Right ventricle myocardium inferior (tissue), 1 donor: Measurements from ENCODE around the gene PCDHGB5. TPM values are rescaled to one million over a fixed set of nuclear protein-coding genes. Genes with fewer than 3 reads are reported as not detected.
"Not testable (repeated sequence)": the region's sequence is repeated elsewhere in the genome, so short reads cannot be mapped to it uniquely, and the experiment has no call there.

Source experiments
- ATAC-seq: fragments of 200-7000 bp; cut with Tn5 transposase; one replicate; pipeline ENCODE4 v1.9.1; 2020; ENCODE audit warnings: mild to moderate bottlenecking, moderate library complexity
- DNase-seq: peaks from one replicate; pipeline ENCODE4 v3.0.0; 2021; ENCODE audit errors: missing footprints
- intact Hi-C: fragments of 100-400 bp; cut with DNase I; formaldehyde crosslinking; loops from one replicate; pipeline ENCODE4 v1.11.0; 2022
- total RNA-seq: library from RNA; stranded (reverse); fragmentation: NEBNext Ultra II Directional; extraction: Animal tissue kit (Norgen Biotek cat#: 25700); gene quantifications from one replicate; pipeline ENCODE4 v1.2.1, GENCODE V29; 2021
- donor health status: DM: no; HTN: yes; CAD: no; lungs with severe emphysema.

Gene PCDHGB5
- total RNA-seq, 1 donor from 2014 or later, result 6.1 TPM

DNA sequence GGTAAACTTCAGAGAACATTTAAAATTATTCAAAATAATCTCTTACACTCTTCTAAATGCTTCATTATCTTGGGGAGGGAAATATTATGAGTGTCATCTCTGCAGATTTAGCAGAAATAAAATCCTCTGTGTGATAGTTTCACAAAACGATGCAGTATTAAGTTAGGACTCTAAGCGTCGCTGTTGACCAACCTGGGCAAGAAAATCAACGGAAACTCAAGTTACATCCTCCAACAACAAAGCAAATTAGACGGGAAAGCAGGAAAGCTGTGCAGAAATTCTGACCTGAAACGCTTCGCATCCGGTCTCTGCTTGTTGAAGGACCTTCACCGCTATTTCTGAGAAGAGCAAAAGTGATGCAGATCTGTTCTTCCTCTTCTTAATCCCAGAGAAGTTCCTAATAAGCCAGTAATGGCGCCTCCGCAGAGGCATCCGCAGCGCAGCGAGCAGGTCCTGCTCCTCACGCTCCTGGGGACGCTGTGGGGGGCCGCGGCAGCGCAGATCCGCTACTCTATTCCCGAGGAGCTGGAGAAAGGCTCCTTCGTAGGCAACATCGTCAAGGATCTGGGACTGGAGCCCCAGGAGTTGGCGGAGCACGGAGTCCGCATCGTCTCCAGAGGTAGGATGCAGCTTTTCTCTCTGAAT lies 24.0 kb upstream of the PCDHGB5 start, which contains the start of gene PCDHGA6:
PCDHGA6 (plus strand) TSS at position 219 of the 645 bp plus-strand sequence; CDS start at position 412, 193 bp downstream.
- ATAC-seq, result no peak
- no peak for DNase-seq
- intact Hi-C loops, result loop anchor here (5.0 kb wide), 1 partner anchor 39 kb away; the partner anchor contains the start of gene PCDHGA10

DNA sequence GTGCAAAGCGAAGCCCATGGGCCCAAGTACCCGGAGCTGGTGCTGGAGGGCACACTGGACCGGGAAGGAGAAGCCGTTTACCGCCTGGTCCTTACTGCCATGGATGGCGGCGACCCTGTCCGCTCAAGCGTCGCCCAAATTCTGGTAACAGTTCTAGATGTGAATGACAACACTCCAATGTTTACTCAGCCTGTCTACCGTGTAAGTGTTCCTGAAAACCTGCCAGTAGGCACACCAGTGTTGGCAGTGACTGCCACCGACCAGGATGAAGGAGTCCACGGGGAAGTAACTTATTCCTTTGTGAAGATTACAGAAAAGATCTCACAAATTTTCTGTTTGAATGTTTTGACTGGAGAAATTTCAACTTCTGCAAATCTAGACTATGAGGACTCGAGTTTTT lies 23.1 kb upstream of the PCDHGB5 start:
- intact Hi-C loops, result loop anchor here (1.0 to 5.0 kb wide), 2 partner anchors 21 to 38 kb away; partner anchors contain the start of gene PCDHGA10
- DNase-seq (no peak), ATAC-seq (peak; percentile 26)

- DNase-seq, result not testable (repeated sequence)
- intact Hi-C loops, result loop anchor here (1.0 kb wide), 1 partner anchor 20 kb away; no protein-coding TSS in a partner anchor
- peak; percentile 26 for ATAC-seq
Observed at GRCh38 chr5:141375444-141376155, 22.1 kb upstream of the PCDHGB5 start.

DNA sequence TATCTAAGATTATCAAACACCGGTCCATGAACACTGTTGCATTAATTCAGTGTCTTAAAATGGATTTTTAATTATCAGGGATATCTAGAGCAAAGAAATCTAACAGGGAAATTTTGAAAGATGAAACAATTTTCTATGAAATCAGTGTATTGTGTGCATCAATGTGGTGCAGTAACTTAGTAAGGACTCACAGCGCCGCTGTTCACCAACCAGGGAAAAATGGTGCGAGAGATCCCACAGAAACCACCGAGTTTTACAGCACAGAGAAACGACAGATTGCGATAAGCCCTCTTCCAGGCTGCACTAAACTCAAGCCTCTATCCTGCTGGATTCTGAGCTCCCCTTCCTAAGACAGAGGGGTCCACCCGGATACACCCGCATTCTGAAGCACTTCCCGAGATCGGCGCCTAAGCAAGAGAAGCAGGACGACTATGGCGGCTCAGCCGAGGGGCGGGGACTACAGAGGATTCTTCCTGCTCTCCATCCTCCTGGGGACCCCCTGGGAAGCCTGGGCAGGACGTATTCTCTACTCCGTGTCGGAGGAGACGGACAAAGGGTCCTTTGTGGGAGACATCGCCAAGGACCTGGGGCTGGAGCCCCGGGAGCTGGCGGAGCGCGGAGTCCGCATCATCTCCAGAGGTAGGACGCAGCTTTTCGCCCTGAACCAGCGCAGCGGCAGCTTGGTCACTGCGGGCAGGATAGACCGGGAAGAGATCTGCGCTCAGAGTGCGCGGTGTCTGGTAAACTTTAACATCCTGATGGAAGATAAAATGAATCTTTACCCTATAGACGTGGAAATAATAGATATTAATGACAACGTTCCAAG lies 15.1 kb upstream of the PCDHGB5 start, which contains the start of gene PCDHGA7:
PCDHGA7 (plus strand) TSS at position 274 of the 826 bp plus-strand sequence; CDS start at position 432, 158 bp downstream.
- intact Hi-C loops, result no loop called here
- DNase-seq (no peak), ATAC-seq (no peak)

DNA sequence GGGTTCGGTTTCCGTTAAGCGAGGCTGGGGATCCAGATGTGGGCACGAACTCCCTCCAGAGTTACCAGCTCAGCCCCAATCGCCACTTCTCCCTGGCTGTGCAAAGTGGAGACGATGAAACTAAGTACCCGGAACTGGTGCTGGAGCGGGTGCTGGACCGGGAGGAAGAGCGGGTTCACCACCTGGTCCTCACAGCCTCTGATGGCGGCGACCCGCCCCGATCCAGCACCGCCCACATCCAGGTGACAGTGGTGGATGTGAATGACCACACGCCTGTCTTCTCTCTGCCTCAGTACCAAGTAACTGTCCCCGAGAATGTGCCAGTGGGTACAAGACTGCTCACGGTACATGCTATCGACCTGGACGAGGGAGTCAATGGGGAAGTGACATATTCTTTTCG lies 14.4 kb upstream of the PCDHGB5 start:
- ATAC-seq, result no peak
- intact Hi-C loops, result no loop called here
- no peak for DNase-seq

DNA sequence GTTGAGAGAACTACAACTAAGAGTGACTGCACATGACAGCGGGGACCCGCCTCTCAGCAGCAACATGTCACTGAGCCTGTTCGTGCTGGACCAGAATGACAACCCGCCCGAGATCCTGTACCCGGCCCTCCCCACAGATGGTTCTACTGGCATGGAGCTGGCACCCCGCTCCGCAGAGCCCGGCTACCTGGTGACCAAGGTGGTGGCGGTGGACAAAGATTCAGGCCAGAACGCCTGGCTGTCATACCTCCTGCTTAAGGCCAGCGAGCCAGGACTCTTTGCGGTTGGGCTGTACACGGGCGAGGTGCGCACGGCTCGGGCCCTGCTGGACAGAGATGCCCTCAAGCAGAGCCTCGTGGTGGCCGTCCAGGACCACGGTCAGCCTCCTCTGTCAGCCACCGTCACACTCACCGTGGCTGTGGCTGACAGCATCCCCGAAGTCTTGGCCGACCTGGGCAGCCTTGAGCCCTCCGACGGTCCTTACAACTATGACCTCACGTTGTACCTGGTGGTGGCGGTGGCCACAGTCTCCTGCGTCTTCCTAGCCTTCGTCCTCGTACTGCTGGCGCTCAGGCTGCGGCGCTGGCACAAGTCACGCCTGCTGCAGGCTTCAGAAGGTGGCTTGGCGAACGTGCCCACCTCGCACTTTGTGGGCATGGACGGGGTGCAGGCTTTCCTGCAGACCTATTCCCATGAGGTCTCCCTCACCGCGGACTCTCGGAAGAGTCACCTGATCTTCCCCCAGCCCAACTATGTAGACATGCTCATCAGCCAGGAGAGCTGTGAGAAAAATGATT lies 13.1 kb upstream of the PCDHGB5 start:
- intact Hi-C loops, result no loop called here
- ATAC-seq (no peak), DNase-seq (peak; percentile 62)

DNA sequence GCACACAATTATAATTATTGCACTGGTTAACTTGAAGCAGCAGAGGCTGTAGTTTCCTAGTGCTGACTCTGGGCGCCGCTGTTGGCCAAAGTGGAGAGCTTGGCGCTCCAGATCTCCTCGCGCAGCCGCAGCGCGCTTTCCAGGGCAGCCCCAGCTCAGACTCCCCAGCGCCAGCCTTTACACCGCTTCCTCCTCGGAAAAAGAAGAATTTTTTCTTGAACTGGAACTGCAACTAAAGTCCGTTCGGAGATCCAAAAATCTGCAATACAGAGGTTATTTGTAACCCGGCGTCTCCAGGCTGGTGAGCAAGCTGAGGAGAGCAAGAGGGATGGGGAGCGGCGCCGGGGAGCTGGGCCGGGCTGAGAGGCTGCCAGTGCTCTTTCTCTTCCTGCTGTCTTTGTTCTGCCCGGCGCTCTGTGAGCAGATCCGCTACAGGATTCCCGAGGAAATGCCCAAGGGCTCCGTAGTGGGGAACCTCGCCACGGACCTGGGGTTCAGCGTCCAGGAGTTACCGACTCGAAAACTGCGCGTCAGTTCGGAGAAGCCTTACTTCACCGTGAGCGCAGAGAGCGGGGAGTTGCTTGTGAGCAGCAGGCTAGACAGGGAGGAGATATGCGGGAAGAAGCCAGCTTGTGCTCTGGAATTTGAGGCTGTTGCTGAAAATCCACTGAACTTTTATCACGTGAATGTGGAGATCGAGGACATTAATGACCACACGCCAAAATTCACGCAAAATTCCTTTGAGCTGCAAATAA lies 10.0 kb upstream of the PCDHGB5 start, which contains the start of gene PCDHGB4:
PCDHGB4 (plus strand) TSS at position 142 of the 755 bp plus-strand sequence; CDS start at position 329, 187 bp downstream.
- intact Hi-C loops, result not testable (repeated sequence)
- peak; percentile 57 for DNase-seq
- ATAC-seq, result peak; percentile 84

DNA sequence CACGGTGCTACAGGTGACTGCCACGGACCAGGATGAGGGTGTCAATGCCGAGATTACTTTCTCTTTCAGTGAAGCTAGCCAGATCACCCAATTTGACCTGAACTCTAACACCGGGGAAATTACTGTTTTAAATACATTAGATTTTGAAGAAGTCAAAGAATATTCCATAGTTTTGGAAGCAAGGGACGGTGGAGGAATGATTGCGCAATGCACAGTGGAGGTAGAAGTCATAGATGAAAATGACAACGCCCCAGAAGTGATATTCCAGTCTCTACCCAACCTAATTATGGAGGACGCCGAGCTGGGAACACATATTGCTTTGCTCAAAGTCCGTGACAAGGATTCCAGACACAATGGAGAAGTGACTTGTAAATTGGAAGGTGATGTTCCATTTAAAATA lies 9.1 kb upstream of the PCDHGB5 start:
- intact Hi-C loops, result no loop called here
- DNase-seq, result no peak
- no peak for ATAC-seq

DNA sequence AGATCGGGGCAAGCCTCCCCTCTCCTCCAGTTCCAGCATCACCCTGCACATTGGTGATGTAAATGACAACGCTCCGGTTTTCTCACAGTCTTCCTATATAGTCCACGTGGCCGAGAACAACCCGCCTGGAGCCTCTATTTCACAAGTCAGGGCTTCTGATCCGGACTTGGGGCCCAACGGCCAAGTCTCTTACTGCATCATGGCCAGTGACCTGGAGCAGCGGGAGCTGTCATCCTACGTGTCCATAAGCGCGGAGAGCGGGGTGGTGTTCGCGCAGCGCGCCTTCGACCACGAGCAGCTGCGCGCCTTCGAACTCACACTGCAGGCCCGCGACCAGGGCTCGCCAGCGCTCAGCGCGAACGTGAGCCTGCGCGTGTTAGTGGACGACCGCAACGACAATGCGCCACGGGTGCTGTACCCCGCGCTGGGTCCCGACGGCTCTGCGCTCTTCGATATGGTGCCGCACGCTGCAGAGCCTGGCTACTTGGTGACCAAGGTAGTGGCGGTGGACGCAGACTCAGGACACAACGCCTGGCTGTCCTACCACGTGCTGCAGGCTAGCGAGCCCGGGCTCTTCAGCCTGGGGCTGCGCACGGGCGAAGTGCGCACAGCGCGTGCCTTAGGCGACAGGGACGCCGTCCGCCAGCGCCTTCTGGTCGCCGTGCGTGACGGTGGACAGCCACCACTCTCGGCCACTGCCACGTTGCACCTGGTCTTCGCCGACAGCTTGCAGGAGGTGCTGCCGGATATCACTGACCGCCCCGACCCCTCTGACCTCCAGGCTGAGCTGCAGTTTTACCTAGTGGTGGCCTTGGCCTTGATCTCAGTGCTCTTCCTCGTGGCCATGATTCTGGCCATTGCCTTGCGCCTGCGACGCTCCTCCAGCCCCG lies 8.3 kb upstream of the PCDHGB5 start:
- no peak for ATAC-seq
- DNase-seq, result no peak
- intact Hi-C loops, result no loop called here

- ATAC-seq, result no peak
Observed at GRCh38 chr5:141392429-141393198, 5.1 kb upstream of the PCDHGB5 start, which contains the start of gene PCDHGA8. PCDHGA8 (plus strand) TSS chr5:141392633; CDS start chr5:141392814, 181 bp downstream.

GRCh38 chr5:141393267-141393666 lies 4.5 kb upstream of the PCDHGB5 start:
- intact Hi-C loops, result no loop called here
- DNase-seq (no peak), ATAC-seq (no peak)

More at GRCh38 chr5:141392429-141393198, 5.1 kb upstream of the PCDHGB5 start, which contains the start of gene PCDHGA8:
- DNase-seq, result peak; percentile 54
- intact Hi-C loops, result no loop called here

GRCh38 chr5:141394401-141395187 lies 3.2 kb upstream of the PCDHGB5 start:
- DNase-seq, ATAC-seq: not testable (repeated sequence)
- intact Hi-C loops, result loop anchor here (1.0 kb wide), 1 partner anchor 19 kb away; no protein-coding TSS in a partner anchor

DNA sequence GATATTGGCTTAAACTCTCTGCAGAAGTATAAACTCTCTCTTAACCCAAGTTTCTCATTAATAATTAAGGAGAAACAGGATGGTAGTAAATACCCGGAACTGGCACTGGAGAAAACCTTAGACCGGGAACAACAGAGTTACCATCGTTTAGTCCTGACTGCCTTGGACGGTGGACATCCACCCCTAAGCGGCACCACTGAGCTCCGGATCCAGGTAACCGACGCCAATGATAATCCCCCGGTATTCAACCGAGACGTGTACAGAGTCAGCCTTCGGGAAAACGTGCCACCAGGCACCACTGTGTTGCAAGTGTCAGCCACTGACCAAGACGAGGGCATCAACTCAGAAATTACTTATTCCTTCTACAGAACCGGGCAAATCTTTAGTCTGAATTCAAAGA lies 861 bp downstream of the PCDHGB5 start:
- intact Hi-C loops, result no loop called here
- DNase-seq (no peak), ATAC-seq (no peak)

- intact Hi-C loops, result no loop called here
- DNase-seq, result peak; percentile 54
- ATAC-seq, result no peak
Observed at GRCh38 chr5:141399555-141400258, 2.0 kb downstream of the PCDHGB5 start.
